HepG2 (cell line): ENCODE results near the gene CD4. TPM values are rescaled to one million over a fixed set of nuclear protein-coding genes. Genes with fewer than 3 reads are reported as not detected.
A peak's percentile ranks its signal among the peaks of the same experiment; 100 is the strongest.

Experiments used
- ARNT ChIP-seq: fragments of 450-650 bp; IDR thresholded peaks from 2 replicates; pipeline ENCODE4 v1.6.1; 2017
- BCL3 ChIP-seq: sonication (generic); formaldehyde crosslinking; IDR thresholded peaks from 2 replicates; pipeline ENCODE4 v1.5.1; 2020; ENCODE audit warnings: mild to moderate bottlenecking, missing genetic modification reagents, moderate library complexity
- BRD4 ChIP-seq: sonication (generic); formaldehyde crosslinking; IDR thresholded peaks from 2 replicates; pipeline ENCODE4 v1.4.0; 2020; ENCODE audit warnings: missing genetic modification reagents
- CREBL2 ChIP-seq: sonication (generic); formaldehyde crosslinking; IDR thresholded peaks from 2 replicates; pipeline ENCODE4 v1.8.1; 2023; ENCODE audit warnings: missing genetic modification reagents, mild to moderate bottlenecking, borderline replicate concordance
- FOXO1 ChIP-seq: sonication (generic); formaldehyde crosslinking; IDR thresholded peaks from 2 replicates; pipeline ENCODE4 v1.4.0; 2020; ENCODE audit warnings: missing genetic modification reagents
- HDAC2 ChIP-seq: sonication (generic); formaldehyde crosslinking; IDR thresholded peaks from 2 replicates; pipeline ENCODE4 v1.4.0; 2020; ENCODE audit warnings: missing genetic modification reagents
- IRF1 ChIP-seq: sonication (generic); formaldehyde crosslinking; IDR thresholded peaks from 2 replicates; pipeline ENCODE4 v1.4.0; 2020; ENCODE audit warnings: low read depth, mild to moderate bottlenecking, missing genetic modification reagents
- JDP2 ChIP-seq: sonication (generic); formaldehyde crosslinking; IDR thresholded peaks from 2 replicates; pipeline ENCODE4 v1.8.1; 2022; ENCODE audit warnings: missing genetic modification reagents, borderline replicate concordance
- KDM5B ChIP-seq: sonication (generic); formaldehyde crosslinking; IDR thresholded peaks from 2 replicates; pipeline ENCODE4 v1.4.0; 2020; ENCODE audit warnings: missing genetic modification reagents, mild to moderate bottlenecking, borderline replicate concordance
- LRRFIP1 ChIP-seq: sonication (generic); formaldehyde crosslinking; conservative IDR thresholded peaks from 2 replicates; pipeline ENCODE4 v1.4.0; 2020; ENCODE audit warnings: missing genetic modification reagents
- NRL ChIP-seq: sonication (generic); formaldehyde crosslinking; IDR thresholded peaks from 2 replicates; pipeline ENCODE4 v1.5.0; 2020; ENCODE audit warnings: missing genetic modification reagents, mild to moderate bottlenecking, moderate library complexity, borderline replicate concordance
- PHF5A ChIP-seq: IDR thresholded peaks from one replicate; pipeline ENCODE4 v1.6.1; 2018; ENCODE audit warnings: low read depth, missing genetic modification reagents; ENCODE audit not compliant: unreplicated experiment
- PHF8 ChIP-seq: sonication (generic); formaldehyde crosslinking; IDR thresholded peaks from 2 replicates; pipeline ENCODE4 v1.5.0; 2020; ENCODE audit warnings: missing genetic modification reagents
- SOX6 ChIP-seq, 2 experiments: fragments of 450-650 bp in 1 of 2; sonication (generic) in 1 of 2; formaldehyde crosslinking in 1 of 2; IDR thresholded peaks; 2 replicates each; pipeline versions ENCODE4 v1.4.0 to v1.6.1; 2017 to 2020; ENCODE audit warnings: antibody characterized with exemption in 1 of 2, mild to moderate bottlenecking in 1 of 2, missing genetic modification reagents in 1 of 2
- SP4 ChIP-seq: sonication (generic); formaldehyde crosslinking; IDR thresholded peaks from 2 replicates; pipeline ENCODE4 v1.8.1; 2023; ENCODE audit warnings: mild to moderate bottlenecking, missing genetic modification reagents
- ZBTB26 ChIP-seq: IDR thresholded peaks from 2 replicates; pipeline ENCODE4 v1.6.1; 2016; ENCODE audit warnings: missing compliant biosample characterization, missing genetic modification reagents, borderline replicate concordance
- polyA plus RNA-seq, 8 experiments: library from polyadenylated mRNA; depleted of rRNA in 3 of 8; stranded (reverse) in 7 of 8; unstranded in 1 of 8; fragments of >200 nt; fragmentation: Illumina TruSeq in 4 of 8; extraction: Trizol in 4 of 8; gene quantifications; 2 replicates each; pipeline versions ENCODE4 v1.2.1 to v1.2.3, GENCODE V29; 2011 to 2016; ENCODE audit warnings: low read depth in 4 of 8, missing spikeins in 1 of 8, mixed read lengths in 1 of 8; ENCODE audit not compliant: insufficient read depth in 1 of 8
- total RNA-seq, 5 experiments: library from RNA; depleted of rRNA; stranded (reverse); fragments of >200 nt; fragmentation: Illumina TruSeq; extraction: Trizol; gene quantifications; 2 replicates each; pipeline ENCODE4 v1.2.3, GENCODE V29; 2016; ENCODE audit warnings: low read depth in 1 of 5
- TF ChIP-seq, protein P1 (sequence below): sonication (generic); formaldehyde crosslinking; IDR thresholded peaks from 2 replicates; pipeline ENCODE4 v1.4.0; 2020; ENCODE audit warnings: missing genetic modification reagents, borderline replicate concordance

The CD4 gene
- total and polyA plus RNA-seq, 2 of the 13 experiments (the other 11 are each of a cell fraction or from before 2014, with no cell fraction given) = 0.07 to 0.95 TPM

DNA sequence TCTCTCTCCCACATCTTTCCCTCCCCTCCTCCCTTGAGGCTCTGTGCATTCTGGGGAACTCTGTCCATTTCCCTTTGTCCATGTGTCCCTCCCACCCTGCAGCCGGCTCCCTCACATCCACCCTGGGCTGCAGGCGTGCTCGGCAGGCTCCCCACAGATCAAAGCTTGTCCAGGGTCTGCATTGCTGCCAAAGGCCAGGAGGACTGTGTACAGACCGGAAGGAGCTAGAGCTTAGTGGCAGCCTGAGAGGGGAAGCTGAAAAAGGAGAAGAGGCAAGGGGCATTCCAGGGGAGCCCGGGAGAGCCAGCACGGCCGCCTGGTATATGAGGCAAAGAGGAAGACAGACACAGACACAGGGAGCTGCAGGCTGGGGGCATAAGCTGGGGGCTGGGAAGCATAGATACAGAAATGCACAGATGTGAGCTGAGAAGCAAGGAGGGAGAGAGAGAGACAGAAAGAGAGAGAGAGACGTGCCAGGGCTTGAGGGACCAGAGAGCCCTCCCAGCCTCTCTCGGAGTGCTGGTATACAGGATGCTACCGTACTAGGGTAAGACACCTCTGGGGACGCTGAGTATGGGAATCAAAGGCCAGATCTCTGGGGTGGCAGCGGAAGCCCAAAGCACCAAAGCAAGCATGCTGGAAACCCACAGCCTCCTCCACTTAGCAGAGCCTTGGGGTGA is 3.3 kb downstream of the CD4 start (continued):
- TF ChIP-seq LRRFIP1 (CRISPR knock-in tag) = no peak
- no peak for TF ChIP-seq PHF8 (CRISPR knock-in tag)
- peak; percentile 59; the same call in 1 of the 2 replicates for TF ChIP-seq KDM5B
- peak; percentile 93 for TF ChIP-seq HDAC2 (CRISPR knock-in tag)
- peak; percentile 59; the same call in 1 of the 2 replicates for TF ChIP-seq ZBTB26 (CRISPR knock-in tag)
- peak; percentile 68; the same call in 1 of the 2 replicates for TF ChIP-seq SP4
- peak; percentile 43 for TF ChIP-seq PHF5A
- no peak for TF ChIP-seq BRD4 (CRISPR knock-in tag)
- TF ChIP-seq CREBL2 (CRISPR knock-in tag) = no peak
- no peak for TF ChIP-seq JDP2 (CRISPR knock-in tag)
- peak; percentile 77; the same call in 1 of the 2 replicates for TF ChIP-seq BCL3 (CRISPR knock-in tag)
- TF ChIP-seq ARNT = no peak
- no peak for TF ChIP-seq SOX6 (IDR thresholded peaks at IDR 0.05)
- peak; percentile 84 for TF ChIP-seq SOX6 (CRISPR knock-in tag; IDR thresholded peaks at IDR 0.05)
- TF ChIP-seq IRF1 (CRISPR knock-in tag) = no peak
- TF ChIP-seq, protein P1, sequence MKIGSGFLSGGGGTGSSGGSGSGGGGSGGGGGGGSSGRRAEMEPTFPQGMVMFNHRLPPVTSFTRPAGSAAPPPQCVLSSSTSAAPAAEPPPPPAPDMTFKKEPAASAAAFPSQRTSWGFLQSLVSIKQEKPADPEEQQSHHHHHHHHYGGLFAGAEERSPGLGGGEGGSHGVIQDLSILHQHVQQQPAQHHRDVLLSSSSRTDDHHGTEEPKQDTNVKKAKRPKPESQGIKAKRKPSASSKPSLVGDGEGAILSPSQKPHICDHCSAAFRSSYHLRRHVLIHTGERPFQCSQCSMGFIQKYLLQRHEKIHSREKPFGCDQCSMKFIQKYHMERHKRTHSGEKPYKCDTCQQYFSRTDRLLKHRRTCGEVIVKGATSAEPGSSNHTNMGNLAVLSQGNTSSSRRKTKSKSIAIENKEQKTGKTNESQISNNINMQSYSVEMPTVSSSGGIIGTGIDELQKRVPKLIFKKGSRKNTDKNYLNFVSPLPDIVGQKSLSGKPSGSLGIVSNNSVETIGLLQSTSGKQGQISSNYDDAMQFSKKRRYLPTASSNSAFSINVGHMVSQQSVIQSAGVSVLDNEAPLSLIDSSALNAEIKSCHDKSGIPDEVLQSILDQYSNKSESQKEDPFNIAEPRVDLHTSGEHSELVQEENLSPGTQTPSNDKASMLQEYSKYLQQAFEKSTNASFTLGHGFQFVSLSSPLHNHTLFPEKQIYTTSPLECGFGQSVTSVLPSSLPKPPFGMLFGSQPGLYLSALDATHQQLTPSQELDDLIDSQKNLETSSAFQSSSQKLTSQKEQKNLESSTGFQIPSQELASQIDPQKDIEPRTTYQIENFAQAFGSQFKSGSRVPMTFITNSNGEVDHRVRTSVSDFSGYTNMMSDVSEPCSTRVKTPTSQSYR (CRISPR knock-in tag) = peak; percentile 44; the same call in 1 of the 2 replicates
- TF ChIP-seq NRL (CRISPR knock-in tag) = no peak; the same call in 1 of the 2 replicates
- peak; percentile 74; the same call in 1 of the 2 replicates for TF ChIP-seq FOXO1 (CRISPR knock-in tag)
